HG03342 (cell line): Measurements from ENCODE around the gene RAMP2.

Experiments
- ATAC-seq: cut with Tn5 transposase; IDR thresholded peaks from one replicate; pipeline ENCODE4 v1.9.1; 2021; ENCODE audit warnings: mild to moderate bottlenecking, moderate library complexity; ENCODE audit not compliant: unreplicated experiment

Gene RAMP2

DNA sequence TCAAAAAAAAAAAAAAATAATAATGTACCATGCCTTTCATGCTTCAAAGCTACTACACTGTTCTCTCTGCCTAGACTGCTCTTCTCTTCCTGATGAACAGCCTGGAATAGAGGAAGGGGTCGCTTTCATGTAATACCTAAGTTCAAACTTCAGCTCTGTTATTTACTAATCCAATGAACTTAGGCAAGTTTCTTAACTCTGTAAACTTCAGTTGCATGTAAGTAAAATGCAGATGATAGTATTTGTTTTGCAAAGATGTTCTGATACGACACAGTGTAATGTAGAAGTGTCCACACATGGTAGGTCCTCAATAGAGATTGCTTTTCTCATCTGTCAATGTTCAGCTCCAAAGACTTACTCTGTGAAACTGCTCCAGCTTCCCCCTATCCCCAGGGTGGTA lies 30.9 kb downstream of the RAMP2 start:
- ATAC-seq, result no peak

- no peak for ATAC-seq
These were observed 31.5 kb downstream of the RAMP2 start for GRCh38 chr17:42792545-42792944.

- no peak for ATAC-seq
These were observed 34.0 kb downstream of the RAMP2 start for GRCh38 chr17:42795061-42795460.

DNA sequence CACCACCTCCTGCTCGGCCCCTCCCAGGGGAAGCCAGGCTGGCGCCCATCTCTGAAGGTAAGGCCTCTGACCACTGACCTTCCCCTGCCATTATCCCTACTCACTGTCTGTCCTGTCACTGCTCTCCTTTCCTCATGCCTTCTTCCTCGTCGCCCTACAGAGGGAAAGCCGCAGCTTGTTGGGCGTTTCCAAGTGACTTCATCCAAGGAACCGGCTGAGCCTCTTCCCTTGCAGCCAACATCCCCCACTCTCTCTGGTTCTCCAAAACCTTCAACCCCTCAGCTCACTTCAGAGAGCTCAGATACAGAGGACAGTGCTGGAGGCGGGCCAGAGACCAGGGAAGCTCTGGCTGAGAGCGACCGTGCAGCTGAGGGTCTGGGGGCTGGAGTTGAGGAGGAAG lies 34.4 kb downstream of the RAMP2 start:
- no peak for ATAC-seq

DNA sequence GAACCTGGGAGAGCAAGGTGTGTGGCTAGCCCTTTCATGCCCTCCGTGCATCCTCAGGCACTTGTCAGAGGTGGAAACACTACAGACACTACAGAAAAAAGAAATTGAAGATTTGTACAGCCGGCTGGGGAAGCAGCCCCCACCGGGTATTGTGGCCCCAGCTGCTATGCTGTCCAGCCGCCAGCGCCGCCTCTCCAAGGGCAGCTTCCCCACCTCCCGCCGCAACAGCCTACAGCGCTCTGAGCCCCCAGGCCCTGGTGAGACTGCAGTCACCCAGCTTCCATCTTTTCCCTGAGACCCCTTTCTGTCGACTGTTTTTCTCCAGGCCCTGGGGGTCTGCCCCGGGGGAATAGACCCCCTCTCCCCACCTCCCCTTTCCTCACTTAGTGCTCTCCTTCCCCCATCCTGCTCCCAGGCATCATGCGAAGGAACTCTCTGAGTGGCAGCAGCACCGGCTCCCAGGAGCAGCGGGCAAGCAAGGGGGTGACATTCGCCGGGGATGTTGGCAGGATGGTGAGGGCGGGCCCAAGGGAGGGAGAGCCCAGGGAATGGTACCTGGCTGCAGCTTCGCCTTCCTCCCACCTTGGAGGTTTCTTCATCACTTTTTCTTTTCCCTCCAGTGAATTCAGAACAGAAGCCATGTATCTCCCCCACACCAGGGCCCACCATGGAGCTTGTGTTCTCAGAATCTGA lies 35.2 kb downstream of the RAMP2 start:
- no peak for ATAC-seq

- no peak for ATAC-seq
These were observed 36.3 kb downstream of the RAMP2 start for GRCh38 chr17:42797067-42798007.

DNA sequence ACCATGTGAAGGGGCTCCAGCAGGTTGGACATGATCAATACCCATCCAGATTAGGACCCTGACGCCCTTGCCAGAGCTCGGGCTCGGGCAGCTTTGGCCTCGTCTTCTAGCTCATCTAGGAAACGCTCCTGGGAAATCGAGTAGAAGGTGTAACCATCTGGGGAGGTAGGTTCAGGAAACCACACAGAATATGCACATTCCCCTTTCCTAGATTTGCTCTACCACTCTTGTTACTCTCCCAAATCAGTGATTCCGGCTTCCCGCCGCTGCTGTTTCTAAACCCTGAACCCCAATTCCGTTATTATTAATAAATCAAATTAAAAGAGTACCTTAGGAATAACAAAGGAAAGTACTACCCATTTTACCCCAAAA lies 37.0 kb downstream of the RAMP2 start:
- ATAC-seq, result no peak

DNA sequence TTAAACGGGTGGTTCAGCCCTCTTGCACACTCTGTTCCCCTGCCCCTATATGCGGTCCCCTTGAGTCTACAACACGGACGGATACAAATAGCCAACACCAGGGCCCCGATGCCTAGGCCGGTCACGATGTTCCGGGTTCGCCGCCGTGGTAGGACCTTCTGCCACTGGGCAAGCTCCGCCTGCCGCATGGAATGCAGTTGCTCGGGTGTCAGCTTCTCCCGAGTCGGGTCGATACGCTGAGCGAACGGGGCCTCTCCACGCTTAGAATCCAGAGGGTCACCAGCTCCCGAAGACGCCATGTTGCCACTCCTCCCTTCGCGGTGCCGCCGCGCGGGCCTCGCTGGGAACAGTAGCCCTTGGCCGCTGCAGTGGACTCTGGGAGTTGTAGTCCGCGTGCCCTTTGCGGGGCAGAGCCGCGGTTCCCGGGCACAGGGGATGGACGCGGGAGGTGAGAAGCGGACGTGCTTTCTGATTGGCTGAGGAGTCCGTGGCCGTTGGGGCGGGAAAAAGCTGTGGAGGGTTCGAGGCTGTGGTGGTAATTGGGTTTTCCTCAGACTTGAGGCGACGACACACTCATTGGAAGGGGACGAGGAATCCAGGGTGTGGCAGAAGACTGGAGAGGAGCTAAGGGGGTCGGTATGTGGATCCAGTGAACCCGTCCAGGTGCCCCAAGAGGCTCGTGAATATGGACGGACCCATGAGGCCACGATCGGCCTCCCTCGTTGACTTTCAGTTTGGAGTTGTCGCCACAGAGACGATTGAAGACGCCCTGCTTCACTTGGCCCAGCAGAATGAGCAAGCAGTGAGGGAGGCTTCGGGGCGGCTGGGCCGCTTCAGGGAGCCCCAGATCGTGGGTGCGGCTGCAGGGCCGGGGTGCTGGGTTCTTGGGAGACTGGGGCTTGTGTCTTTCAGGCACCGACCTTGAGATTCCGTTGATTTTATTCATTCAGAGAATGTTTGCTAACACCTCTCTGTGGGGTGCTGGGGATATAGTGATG lies 37.7 kb downstream of the RAMP2 start, which contains the start of the genes CNTD1 and COA3:
Gene CNTD1 (plus strand): TSS at position 479 of the 998 bp plus-strand sequence. CDS start 207 bp downstream, at position 686.
Gene COA3 (minus strand): TSS at position 322 of the 998 bp plus-strand sequence. CDS start 23 bp downstream, at position 299.
- peak; percentile 66 for ATAC-seq

GRCh38 chr17:42803074-42803883 lies 42.3 kb downstream of the RAMP2 start:
- ATAC-seq, result no peak

- ATAC-seq, result no peak
These were observed 43.9 kb downstream of the RAMP2 start for GRCh38 chr17:42804918-42805367.

DNA sequence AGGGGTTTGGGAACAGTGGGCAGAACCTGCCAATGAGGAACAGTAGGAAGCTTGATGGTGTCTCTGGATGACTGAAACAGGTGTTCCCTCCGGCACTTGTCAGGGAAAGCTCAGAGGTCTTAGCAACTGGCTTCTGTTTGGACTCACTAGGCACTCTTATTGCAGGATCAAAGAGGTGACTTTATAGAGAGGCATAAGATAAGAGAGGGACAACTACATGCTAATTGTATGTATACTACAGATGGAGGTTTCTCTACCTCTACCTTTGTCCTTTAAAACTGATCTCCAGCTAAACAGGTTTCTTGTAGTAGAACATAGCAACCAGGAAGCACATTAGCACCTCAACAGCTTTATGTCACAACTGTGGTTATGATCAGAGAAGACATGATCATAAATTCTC lies 45.2 kb downstream of the RAMP2 start:
- ATAC-seq, result no peak

DNA sequence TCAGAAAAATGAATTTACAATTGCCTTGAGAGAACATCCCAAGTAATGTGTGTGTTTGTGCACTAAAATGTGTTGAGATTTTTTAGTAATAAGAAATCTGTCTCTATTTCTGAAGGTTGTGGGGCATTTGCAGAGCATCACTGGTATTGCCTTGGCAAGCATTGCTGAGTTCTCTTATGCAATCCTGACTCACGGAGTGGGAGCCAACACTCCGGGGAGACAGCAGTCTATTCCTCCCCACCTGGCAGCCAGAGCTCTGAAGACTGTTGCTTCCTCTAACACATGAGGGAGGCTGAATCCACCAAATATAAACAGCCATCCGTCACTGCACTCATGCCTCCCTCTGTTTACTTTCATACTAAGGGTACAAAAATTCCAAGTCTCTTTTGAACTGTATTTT lies 48.2 kb downstream of the RAMP2 start:
- no peak for ATAC-seq
